Measurements from ENCODE around the gene ARHGAP29.

DNA sequence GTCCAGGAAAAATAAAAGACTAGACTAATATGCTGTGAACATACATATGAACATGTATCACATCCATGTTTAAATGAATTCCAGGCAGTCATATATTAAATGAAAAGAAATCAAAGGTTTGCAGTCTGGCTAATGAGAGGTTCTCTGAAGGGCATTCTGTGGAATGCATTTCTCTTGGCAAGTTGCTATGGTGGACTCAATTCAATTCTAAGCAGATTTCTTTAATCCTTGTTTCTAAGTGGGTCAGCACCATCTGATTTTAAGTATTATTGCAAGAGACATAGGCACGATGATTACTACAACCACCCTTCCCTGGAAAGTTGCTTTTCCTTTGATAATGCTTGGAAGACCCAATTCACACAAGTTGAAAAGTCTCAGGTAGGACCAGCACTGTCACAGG, 92.5 kb downstream of the ARHGAP29 start:
- no peak for TF ChIP-seq EZH2 (IDR thresholded peaks at IDR 0.05; ENCODE audit: insufficient read depth, poor library complexity, severe bottlenecking)
- TF ChIP-seq EZH2phosphoT487 (IDR thresholded peaks at IDR 0.05; ENCODE audit: insufficient read depth, low read depth), result no peak
